Right atrium auricular region (tissue), 2 donors: ENCODE measurements around the gene TMEM121. TPM values are rescaled to one million over a fixed set of nuclear protein-coding genes. Genes with fewer than 3 reads are reported as not detected.
A peak's percentile ranks its signal among the peaks of the same experiment; 100 is the strongest.

Experiments
- DNase-seq: peaks from one replicate; pipeline ENCODE4 v3.0.0-alpha.2; 2019; ENCODE audit warnings: low spot score
- H3K27ac ChIP-seq, 2 donors: fragments of 200-600 bp; sonication (generic); 1 replicate in 1 of 2; 2 replicates in 1 of 2; pipeline ENCODE4 v1.5.1; 2016 to 2019
- H3K27me3 ChIP-seq, 2 donors: fragments of 200-600 bp; sonication (generic); one replicate each; pipeline versions ENCODE4 v1.5.1 to v1.6.0; 2017 to 2019
- H3K36me3 ChIP-seq: fragments of 200-600 bp; sonication (generic); one replicate; pipeline ENCODE4 v1.5.1; 2016
- H3K4me1 ChIP-seq, 2 donors: fragments of 200-600 bp; sonication (generic); one replicate each; pipeline versions ENCODE4 v1.5.1 to v1.6.0; 2017 to 2019
- H3K4me3 ChIP-seq, 2 donors: fragments of 200-600 bp; sonication (generic); 1 replicate in 1 of 2; 2 replicates in 1 of 2; pipeline ENCODE4 v1.5.1; 2017 to 2019; ENCODE audit warnings: mild to moderate bottlenecking in 1 of 2, moderate library complexity in 1 of 2
- H3K9me3 ChIP-seq, 2 donors: fragments of 200-600 bp; sonication (generic); one replicate each; pipeline ENCODE4 v1.5.1; 2019
- CTCF ChIP-seq, 2 donors: fragments of 200-600 bp; sonication (generic); IDR thresholded peaks; one replicate each; pipeline ENCODE4 v1.5.1; 2019; ENCODE audit warnings: antibody characterized with exemption in 2 of 2
- total RNA-seq, 2 donors: library from RNA; depleted of rRNA; stranded (reverse); fragments of >200 nt; gene quantifications; one replicate each; pipeline ENCODE4 v1.1.0, GENCODE V29; 2016

The TMEM121 gene
- total RNA-seq, 2 donors from 2014 or later: 3.4 to 5.8 TPM

DNA sequence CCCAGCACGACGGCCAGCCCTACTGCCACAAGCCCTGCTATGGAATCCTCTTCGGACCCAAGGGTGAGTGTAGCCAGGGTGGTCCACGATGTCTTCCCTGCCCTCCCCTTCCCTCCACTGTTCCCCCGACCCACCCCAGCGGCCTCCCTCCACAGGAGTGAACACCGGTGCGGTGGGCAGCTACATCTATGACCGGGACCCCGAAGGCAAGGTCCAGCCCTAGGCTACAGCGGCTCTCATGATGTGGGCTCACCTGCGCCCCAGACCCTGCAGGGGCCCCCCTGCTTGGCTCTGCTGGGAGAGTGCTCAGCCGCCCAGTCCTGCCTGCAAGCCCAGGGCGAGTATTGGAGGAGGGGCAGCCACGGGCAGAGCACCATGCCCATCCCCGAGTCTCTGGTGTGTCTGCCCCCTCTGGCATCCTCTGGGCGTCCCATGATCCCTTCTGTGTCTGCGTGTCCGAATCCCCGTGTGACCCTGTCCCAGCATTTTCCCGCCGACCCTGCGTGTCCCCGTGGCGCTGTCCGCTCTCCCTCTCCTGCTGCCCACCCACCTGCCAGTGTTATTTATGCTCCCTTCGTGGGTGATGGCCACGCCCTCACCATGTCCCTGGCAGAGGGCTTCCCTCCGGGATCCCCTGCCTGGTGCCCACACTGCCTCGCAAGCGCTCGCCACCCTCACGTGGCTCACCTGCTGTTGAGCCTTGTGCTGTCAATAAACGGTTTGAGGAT lies 46.8 kb upstream of the TMEM121 start:
- peaks cover 17% of the 10 kb centered on the region for H3K36me3 ChIP-seq
- no peaks in the 10 kb centered on the region for H3K27me3 ChIP-seq
- no peak overlapping the region for H3K4me3 ChIP-seq
- H3K27ac ChIP-seq: peak overlapping the region; percentile 95 to 98
- H3K9me3 ChIP-seq: no peaks in the 10 kb centered on the region
- DNase-seq: no peak
- peaks cover 0 to 82% of the 10 kb centered on the region in 2 donors for H3K4me1 ChIP-seq
- no peak for TF ChIP-seq CTCF (IDR thresholded peaks at IDR 0.05)

DNA sequence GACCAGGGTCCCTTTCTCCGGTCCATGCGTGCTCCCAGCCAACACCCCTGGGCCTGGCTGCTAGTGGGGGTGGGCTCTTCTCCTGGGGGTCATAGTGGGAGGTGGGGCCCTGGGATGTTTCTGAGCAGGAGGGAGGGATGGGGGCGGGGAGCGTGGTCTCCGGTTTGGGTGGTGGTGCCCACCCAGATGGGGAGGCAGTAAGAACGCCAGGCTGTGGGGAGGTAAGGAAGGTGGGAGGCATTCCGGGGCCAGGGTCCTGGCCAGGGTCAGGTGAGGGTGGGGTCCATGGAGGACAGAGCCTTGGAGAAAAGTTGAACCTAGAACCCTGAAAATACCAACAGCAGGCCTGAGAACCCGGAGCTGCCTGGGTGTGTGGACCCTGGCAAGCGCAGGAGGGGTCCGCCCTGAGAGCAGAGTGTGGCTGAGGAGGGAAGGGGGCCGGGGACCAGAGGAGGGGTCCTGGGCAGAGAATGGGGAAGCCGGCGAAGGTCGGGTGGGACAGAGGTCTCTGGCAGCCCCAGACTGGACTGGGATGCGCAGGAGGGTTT lies 46.1 kb upstream of the TMEM121 start:
- peak overlapping the region; percentile 95 to 98 for H3K27ac ChIP-seq
- H3K4me1 ChIP-seq: peaks cover 0 to 89% of the 10 kb centered on the region in 2 donors
- no peaks in the 10 kb centered on the region for H3K27me3 ChIP-seq
- peaks cover 17% of the 10 kb centered on the region for H3K36me3 ChIP-seq
- DNase-seq: no peak
- H3K4me3 ChIP-seq: no peak overlapping the region
- TF ChIP-seq CTCF (IDR thresholded peaks at IDR 0.05): no peak
- H3K9me3 ChIP-seq: no peaks in the 10 kb centered on the region

DNA sequence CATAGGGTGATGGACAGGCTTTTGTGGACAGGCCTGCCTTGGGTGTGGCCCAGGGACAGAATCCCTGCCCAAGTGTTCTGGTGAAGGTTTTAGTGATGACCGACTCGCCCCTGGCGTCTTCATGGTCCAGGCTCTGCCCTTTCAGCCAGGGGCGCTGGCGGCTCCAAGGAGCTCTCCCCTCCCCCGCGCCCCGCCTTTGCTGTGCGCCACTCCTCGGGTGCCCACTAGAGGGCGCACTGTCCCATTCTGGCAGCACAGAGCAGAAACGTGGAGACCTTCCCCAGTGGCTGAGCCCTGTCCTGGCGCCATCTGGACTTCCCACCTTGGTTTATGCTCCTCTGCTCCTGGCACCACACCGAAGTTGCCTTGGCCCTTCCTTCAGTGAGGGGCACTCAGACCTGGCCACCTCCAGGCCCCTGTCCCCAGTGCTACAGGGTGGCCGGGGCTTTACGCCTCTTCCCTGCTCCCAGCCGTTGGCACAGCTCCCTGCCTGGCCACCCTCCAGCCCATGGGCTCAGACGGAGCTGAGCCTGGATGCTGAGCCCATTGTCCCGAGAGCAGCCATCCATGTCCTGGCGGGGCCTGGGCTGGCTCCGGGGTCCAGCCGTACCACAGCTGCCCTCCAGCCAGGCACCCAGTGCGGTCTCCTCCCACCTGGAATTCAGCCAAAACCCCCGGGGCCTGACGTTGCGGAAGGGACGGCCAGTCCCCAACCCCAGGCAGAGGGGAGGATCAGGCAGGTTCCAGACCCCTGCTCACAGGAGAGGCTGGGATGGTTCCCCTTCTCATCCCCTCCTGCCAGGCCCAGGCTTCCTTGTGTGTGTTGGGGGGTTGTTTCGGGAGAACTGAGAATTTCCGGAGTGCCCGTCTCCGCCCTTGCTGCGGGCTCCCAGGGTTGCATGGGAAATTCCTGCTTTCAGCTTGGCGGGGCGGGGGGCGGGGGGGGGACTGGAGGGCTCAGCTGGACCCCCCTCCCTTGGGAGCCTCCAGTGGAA lies 45.3 kb upstream of the TMEM121 start:
- H3K27ac ChIP-seq: peak overlapping the region; percentile 95 to 98
- peak; percentile 99 for TF ChIP-seq CTCF (IDR thresholded peaks at IDR 0.05)
- no peaks in the 10 kb centered on the region for H3K9me3 ChIP-seq
- H3K27me3 ChIP-seq: no peaks in the 10 kb centered on the region
- peaks cover 17% of the 10 kb centered on the region for H3K36me3 ChIP-seq
- peak; percentile 95 for DNase-seq
- peak overlapping the region; percentile 28 to 43 for H3K4me3 ChIP-seq
- H3K4me1 ChIP-seq: peaks cover 0 to 97% of the 10 kb centered on the region in 2 donors

DNA sequence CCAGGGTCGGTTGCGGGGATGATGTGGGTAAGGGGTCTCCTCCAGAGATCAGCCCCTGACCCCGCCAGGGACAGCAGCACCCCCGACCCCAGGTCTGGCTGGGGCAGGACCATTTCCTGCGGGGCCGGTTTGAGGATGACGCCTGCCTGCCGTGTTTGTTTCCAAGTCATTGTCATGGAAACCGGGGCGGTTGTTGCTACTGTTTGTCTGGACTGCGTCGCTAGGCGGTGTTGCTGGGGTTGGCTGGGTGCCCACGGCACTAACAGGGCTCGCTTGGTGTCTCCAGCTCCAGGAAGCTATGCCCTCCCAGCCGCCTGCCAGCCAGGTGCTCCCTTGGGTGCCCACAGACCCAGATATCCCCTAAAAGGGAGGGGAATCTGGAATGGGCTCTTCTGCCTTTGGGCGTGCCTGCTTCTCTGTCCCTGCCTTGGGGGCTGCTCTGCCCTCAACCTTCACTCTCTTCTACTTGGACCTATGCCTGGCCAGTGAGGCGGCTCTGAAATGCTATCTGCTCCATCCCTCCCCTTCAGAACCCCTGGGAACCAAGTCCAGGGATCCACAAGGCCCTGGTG lies 44.4 kb upstream of the TMEM121 start:
- no peaks in the 10 kb centered on the region for H3K27me3 ChIP-seq
- H3K4me1 ChIP-seq: peaks cover 0 to 97% of the 10 kb centered on the region in 2 donors
- peak overlapping the region; percentile 95 to 98 for H3K27ac ChIP-seq
- TF ChIP-seq CTCF (IDR thresholded peaks at IDR 0.05): no peak
- peak; percentile 99 for DNase-seq
- H3K4me3 ChIP-seq: peak overlapping the region; percentile 28 to 43
- H3K36me3 ChIP-seq: peaks cover 17% of the 10 kb centered on the region
- H3K9me3 ChIP-seq: no peaks in the 10 kb centered on the region

DNA sequence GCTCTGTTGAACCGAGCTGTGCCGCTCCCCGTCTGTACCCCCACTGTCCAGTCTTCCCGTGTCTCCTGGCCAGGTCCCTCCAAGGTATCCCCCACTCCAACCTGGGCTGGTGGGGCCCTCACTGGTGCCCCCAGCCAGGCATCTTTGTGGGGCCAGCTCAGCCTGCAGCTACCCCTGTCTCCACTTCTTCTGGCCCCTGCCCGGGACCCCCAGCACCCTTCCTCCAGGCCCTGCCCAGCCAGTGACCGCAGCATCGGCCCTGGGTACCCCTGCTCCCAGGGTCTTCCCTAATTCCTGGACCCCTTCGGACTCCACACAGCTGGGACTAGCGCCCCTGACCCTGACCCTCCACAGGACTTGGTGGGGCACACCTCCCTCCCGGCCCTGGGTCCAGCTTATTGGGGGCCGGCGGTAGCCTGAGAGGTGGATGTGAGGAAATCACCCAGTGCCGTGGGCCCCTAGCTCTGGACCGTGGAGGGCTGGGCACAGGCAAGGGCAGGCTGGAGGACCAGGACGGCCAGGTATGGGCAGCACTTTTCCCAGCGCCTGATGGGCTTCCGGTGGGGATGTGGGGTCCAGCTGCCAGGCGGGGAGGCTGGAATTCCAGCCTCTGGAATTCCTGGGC lies 43.8 kb upstream of the TMEM121 start:
- TF ChIP-seq CTCF (IDR thresholded peaks at IDR 0.05): no peak
- no peak for DNase-seq
- Histone ChIP-seq H3K9me3 (no peaks in the 10 kb centered on the region), H3K27me3 (no peaks in the 10 kb centered on the region), H3K27ac (peak overlapping the region; percentile 95 to 98), H3K4me1 (peaks cover 0 to 99% of the 10 kb centered on the region in 2 donors), H3K36me3 (peaks cover 17% of the 10 kb centered on the region), H3K4me3 (peak overlapping the region in 1 of 2 donors; percentile 43)
